IPS-18c (cell line): ENCODE measurements around the gene OBSL1.
A peak's percentile ranks its signal among the peaks of the same experiment; 100 is the strongest.

Source experiments
- H3K4me3 ChIP-seq: 2 replicates; pipeline ENCODE4 v1.7.0; 2013; ENCODE audit warnings: low read depth, mild to moderate bottlenecking, low read length, moderate library complexity; ENCODE audit not compliant: insufficient read depth
- H3K9me3 ChIP-seq: one replicate; pipeline ENCODE4 v1.6.1; 2013; ENCODE audit warnings: mild to moderate bottlenecking, low read length, moderate library complexity; ENCODE audit not compliant: control insufficient read depth, insufficient read depth

Gene OBSL1

GRCh38 chr2:219530048-219530963 is 41.0 kb downstream of the OBSL1 start:
- peaks cover 2% of the 10 kb centered on the region for H3K9me3 ChIP-seq
- H3K4me3 ChIP-seq: peak overlapping the region; percentile 40; the same call in 1 of the 2 replicates

GRCh38 chr2:219527472-219527871 is 43.9 kb downstream of the OBSL1 start:
- no peak overlapping the region for H3K4me3 ChIP-seq
- peaks cover 2% of the 10 kb centered on the region for H3K9me3 ChIP-seq

GRCh38 chr2:219527076-219527394 is 44.3 kb downstream of the OBSL1 start:
- Histone ChIP-seq H3K4me3 (no peak overlapping the region), H3K9me3 (peaks cover 2% of the 10 kb centered on the region)

GRCh38 chr2:219526320-219527075 is 44.8 kb downstream of the OBSL1 start:
- Histone ChIP-seq H3K9me3 (peaks cover 2% of the 10 kb centered on the region), H3K4me3 (no peak overlapping the region)

GRCh38 chr2:219525533-219526232 is 45.7 kb downstream of the OBSL1 start:
- Histone ChIP-seq H3K4me3 (no peak overlapping the region), H3K9me3 (peaks cover 2% of the 10 kb centered on the region)

- Histone ChIP-seq H3K9me3 (peaks cover 2% of the 10 kb centered on the region), H3K4me3 (no peak overlapping the region)
Measured at GRCh38 chr2:219524817-219525216, 46.5 kb downstream of the OBSL1 start.

GRCh38 chr2:219523031-219523671 is 48.2 kb downstream of the OBSL1 start:
- Histone ChIP-seq H3K9me3 (no peaks in the 10 kb centered on the region), H3K4me3 (peak overlapping the region; percentile 50)

GRCh38 chr2:219522111-219523030 is 49.0 kb downstream of the OBSL1 start:
- H3K9me3 ChIP-seq: no peaks in the 10 kb centered on the region
- H3K4me3 ChIP-seq: peak overlapping the region; percentile 50

GRCh38 chr2:219521066-219521880 is 50.1 kb downstream of the OBSL1 start:
- Histone ChIP-seq H3K9me3 (no peaks in the 10 kb centered on the region), H3K4me3 (no peak overlapping the region)

- no peaks in the 10 kb centered on the region for H3K9me3 ChIP-seq
- H3K4me3 ChIP-seq: no peak overlapping the region
Measured at GRCh38 chr2:219520079-219520478, 51.3 kb downstream of the OBSL1 start.

- no peak overlapping the region for H3K4me3 ChIP-seq
- no peaks in the 10 kb centered on the region for H3K9me3 ChIP-seq
Measured at GRCh38 chr2:219519526-219519916, 51.8 kb downstream of the OBSL1 start.

GRCh38 chr2:219517954-219518778 is 53.2 kb downstream of the OBSL1 start:
- no peaks in the 10 kb centered on the region for H3K9me3 ChIP-seq

GRCh38 chr2:219516888-219517287 is 54.5 kb downstream of the OBSL1 start:
- H3K9me3 ChIP-seq: no peaks in the 10 kb centered on the region
- H3K4me3 ChIP-seq: no peak overlapping the region

More at GRCh38 chr2:219517954-219518778, 53.2 kb downstream of the OBSL1 start:
- no peak overlapping the region for H3K4me3 ChIP-seq

- Histone ChIP-seq H3K4me3 (no peak overlapping the region), H3K9me3 (no peaks in the 10 kb centered on the region)
Measured at GRCh38 chr2:219515874-219516629, 55.3 kb downstream of the OBSL1 start.
